Dermis microvascular lymphatic vessel endothelial cell (primary cell): ENCODE measurements around the gene KIF3A. TPM values are rescaled to one million over a fixed set of nuclear protein-coding genes. Genes with fewer than 3 reads are reported as not detected.

Source experiments
- DNase-seq, 2 donors: peaks; one replicate each; pipeline versions ENCODE4 v3.0.0 to v3.0.0-alpha.2; 2010; ENCODE audit warnings: low read depth in 2 of 2
- total RNA-seq: library from RNA; depleted of rRNA; stranded (reverse); fragments of >200 nt; gene quantifications from 2 replicates; pipeline ENCODE4 v1.2.1, GENCODE V29; 2014

KIF3A gene
- 3.9 and 4.4 TPM in 2 replicates for total RNA-seq

DNA sequence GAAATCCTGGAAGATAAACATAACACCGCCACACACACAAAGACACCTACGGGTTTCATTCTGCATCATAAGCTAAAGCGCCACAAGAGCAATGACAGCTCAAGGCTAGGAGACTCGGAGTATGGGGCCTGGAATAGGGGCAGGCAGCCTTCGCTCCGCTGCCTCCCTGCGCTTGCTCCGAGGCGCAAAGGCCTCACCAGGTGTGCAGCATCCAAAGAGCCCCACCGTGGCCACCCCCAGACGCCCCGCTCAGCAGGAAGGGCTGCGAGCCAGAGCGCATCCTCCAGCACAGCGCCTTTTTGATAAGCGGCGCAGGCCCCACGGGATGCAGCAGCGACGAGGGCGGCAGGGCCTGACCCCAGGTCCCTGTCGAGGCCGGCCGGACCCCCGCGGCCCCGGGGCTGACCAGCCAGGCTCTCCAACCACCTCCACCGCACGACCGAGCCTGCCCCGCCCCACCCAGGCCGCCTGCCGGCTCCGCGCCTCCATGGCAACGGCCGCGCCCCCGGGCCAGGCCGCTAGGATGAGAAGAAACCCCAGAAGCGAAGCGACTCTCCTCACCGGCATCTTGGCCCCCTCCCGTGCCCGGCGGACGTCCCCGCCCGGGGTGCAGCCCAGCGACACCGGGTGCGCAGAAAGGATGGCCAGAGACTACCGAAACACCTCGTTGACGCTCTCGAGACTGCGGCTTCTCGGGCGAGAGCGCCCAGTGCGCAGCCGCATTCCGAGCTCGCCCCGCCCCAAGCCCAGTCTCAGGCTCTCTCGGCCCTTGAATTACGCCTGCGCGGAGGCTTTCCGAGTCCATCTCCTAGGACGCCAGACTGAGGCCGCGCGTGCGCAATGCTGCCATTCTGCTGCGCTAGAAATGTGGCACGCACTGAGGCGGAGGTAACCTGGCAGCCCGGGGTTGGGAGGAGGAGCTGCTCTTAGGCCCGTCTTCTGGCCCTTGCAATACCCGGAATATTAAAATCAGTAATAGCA lies at the start of gene KIF3A:
Gene KIF3A (minus strand): TSS at position 694 of the 981 bp plus-strand sequence. CDS start 127 bp downstream, at position 567.
- peak; percentile 88 to 95 for DNase-seq

DNA sequence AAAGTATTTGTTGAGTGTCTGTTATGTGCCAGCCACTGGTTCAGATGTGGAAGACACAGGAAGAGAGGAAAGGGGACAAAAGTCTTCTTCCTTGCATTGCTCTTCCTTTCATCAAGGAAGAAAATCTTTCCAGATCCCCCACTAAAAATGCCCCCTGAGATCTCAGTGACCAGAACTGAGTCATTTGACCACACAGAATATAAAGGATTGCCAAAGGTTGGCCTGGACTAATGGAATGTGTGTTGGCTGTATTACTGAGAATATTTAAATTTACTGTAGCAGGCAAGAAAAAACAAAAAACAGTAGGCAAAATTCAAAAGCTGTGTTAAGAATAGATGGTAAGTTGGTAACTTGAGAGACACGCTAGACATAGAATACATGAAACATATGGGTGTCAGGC lies 49.7 kb upstream of the KIF3A start:
- DNase-seq, result no peak

DNA sequence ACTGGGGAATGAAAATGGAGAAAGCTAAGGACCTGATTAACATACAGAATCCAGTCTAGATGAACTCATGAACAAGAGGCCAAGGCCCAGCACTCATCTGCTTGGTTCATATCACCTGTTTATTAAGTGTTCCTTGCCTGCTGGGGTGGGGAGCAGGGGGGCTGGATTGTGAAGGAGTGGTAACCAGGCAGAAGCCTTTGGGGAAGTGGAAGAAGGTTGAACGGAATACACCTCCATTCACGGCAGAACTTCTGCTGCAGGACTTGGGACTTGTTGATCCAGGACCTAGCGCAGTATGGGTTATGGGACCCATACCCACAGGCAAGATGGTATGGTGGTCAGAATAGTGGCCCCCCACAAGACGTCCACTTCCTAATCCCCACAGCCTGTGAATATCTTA lies 48.5 kb upstream of the KIF3A start:
- no peak for DNase-seq

DNA sequence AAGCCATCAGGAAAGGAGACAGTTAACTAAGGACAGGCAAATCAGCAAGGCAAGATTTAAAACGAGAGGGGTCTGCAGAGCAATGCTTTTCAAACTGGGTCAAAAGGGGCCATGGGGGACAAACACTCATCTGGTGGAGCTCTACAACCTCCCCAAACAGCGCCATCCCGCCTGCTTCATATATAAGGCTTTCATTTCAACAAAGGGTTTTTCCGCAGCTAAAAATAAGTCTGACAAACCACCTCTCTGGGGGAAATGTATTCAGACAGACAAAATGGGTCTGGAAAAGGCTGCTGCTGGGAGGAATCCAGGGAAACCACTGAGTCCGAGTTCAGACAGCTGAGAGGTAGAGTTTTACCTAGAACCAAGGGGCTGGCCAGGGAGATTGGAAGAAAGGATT lies 48.0 kb upstream of the KIF3A start:
- no peak for DNase-seq

DNA sequence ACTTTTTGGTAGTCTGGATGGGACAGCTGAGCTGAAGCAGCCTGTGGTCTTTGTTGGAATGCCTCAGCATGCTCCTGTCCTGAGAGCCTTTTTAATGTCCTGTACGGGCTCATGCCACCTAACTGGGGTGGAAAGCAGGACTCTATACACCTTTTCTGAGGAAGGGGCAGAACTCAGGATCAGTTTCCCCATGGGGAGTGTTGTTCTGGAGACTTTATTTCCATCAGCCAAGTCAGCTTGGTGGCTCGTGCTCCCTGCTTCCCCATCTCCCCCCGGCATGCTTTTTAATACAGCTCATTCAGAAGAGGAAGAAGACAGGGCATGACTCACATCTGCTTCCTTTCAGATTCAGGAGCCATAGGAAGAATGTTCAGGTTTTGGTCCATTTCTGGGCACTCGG lies 44.8 kb upstream of the KIF3A start:
- peak; percentile 12 to 77 for DNase-seq

DNA sequence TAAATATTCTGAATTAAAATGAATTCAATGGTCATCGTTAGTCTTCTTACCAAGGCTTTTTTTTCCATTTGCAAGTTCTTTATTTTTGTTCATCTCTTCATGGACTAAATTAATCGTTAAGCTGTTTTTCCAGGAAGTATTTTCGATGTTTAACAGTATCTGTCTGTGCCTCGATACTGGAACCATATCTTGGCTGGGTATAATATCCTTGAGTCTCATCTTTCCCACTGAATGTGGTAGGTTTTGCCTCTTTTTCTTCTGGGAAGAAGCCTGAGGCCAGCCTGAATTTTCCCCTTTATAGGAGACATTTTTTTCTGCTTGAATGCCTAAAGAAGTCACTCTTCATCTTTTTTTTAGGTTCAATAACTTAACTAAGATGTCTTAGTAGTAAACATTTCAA lies 43.7 kb upstream of the KIF3A start:
- DNase-seq, result no peak

DNA sequence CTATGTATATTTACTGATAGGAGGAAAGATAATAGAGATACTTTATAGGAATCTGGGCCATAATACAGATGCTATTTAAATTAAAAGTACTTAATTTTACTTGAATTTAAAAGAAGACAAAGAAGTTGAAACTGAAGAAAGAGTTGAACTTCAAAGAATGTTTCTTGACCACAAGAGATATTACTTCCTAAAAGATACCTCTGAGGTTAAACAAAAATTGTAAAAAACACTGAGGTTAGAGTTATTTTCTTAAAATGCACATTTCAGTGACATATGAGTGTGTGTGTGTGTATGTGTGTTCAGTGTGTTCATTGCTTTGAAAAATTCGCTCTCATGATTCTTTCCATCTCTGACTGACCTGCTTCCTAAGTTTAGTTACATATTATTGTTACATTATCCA lies 43.2 kb upstream of the KIF3A start:
- DNase-seq, result no peak

DNA sequence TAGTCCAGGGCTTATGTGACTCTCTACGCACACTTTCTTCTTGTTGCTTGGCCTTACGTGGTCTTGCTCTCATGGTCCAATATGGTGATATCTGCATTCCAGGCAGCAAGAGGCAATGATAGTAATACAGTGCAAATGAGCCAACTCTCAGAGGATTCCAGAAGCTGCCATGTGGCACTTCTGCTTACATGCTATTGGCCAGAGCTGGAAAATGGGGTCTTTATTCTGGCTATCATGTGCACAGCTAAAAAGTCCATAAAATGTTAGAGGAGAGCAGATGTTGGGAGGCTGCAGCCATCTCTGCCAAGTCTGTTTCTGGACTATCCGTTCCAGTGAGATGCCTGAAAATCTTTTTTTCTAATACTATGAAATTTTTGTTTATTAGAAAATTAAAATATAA lies 42.6 kb upstream of the KIF3A start:
- DNase-seq, result no peak

DNA sequence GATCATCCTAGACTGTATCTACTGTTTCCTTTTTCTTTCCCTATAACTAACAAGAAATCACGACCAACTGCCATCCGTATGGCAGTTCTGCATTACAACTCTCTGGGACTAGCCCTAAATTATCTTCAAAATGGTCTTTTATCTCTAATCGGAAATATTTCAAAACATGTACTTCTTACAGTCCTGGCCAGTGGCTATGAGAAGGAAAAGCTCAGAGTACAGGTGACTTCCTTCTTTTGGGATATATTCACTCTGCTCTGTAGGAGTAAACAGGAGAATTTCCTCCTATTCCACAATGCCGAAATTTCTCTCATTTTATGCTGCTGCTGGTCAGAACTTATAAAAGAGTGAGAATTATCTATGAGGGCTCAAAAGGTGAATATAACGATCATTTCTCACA lies 41.5 kb upstream of the KIF3A start:
- DNase-seq, result no peak

DNA sequence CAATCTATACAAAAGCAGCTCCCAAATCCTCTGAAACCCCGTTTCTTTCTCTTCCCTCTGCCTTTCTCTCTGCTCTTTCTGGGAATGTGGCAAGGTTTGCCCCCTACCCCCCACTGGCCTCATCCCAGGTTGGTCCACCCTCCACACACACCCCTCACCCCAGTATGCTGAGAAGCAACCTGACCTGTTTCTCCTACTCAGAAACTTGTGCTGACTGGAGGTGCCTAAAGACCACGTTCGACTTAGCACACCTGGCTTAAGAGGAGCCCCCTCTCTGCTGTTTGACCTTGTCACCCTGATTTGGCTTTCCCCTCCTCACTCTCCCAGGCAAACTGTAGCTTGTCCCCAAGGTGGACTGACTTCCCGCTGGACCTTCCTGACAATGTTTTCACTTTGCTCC lies 40.8 kb upstream of the KIF3A start:
- DNase-seq, result no peak

DNA sequence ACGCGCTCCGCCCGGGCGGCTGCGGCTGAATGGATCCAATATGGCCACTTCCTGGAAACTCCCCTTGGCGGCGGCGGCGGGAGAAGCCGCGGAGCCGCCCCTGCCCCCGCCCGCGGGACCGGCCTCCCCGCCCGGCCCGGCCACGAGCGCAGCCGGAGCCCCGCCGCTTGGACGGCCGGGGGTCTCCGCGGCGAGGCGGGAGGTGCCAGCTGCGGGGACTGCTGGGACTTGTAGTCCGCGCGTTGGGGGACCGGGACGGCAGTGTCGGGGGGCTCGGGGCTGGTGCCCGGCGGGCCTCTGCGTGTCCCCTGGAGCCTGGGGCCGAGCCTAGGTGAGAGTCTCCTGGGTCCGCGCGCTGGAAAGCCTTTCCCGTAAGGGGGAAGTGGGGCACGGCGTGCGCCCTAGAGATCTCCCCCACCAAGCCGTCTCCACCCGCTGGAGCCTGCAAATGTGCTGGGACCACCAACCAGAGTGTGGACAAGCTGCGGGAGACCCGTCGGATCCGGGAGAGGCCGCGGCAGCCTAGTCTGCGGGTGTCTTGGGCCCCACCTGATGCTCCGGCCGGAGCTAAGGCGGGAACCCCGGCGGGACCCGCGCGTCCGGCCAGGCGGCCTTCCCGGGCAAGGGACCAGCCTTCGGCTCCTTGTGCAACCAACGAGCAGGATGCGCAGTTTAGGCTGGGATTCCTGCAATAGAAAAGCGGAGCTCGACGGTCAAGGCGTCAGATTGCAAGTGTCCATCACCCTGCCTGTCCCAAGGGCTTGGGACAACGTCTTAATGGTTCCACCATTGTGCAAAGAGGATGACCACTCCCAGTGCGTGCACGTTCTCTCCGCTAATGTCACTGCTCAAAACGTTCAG lies 40.1 kb upstream of the KIF3A start, which contains the start of gene SEPTIN8:
Gene SEPTIN8 (minus strand): TSS at position 31 of the 861 bp plus-strand sequence. CDS start 102 bp downstream, outside the sequence.
- peak in 1 of 2 donors; percentile 52 for DNase-seq

DNA sequence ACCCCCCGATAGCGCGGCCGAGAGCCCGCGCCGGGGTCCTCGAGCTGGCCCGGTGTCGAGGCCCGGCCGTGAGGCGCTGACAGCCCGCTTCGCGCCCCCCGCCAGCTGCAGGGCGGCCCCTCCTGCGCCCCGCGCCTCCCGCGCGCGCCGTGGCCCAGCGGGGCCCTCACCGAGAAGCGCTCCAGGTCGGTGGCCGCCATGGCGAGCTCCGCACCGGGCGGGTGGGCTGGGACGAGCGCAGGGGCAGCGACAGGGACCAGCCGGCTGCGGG lies 39.5 kb upstream of the KIF3A start:
- DNase-seq, result no peak

DNA sequence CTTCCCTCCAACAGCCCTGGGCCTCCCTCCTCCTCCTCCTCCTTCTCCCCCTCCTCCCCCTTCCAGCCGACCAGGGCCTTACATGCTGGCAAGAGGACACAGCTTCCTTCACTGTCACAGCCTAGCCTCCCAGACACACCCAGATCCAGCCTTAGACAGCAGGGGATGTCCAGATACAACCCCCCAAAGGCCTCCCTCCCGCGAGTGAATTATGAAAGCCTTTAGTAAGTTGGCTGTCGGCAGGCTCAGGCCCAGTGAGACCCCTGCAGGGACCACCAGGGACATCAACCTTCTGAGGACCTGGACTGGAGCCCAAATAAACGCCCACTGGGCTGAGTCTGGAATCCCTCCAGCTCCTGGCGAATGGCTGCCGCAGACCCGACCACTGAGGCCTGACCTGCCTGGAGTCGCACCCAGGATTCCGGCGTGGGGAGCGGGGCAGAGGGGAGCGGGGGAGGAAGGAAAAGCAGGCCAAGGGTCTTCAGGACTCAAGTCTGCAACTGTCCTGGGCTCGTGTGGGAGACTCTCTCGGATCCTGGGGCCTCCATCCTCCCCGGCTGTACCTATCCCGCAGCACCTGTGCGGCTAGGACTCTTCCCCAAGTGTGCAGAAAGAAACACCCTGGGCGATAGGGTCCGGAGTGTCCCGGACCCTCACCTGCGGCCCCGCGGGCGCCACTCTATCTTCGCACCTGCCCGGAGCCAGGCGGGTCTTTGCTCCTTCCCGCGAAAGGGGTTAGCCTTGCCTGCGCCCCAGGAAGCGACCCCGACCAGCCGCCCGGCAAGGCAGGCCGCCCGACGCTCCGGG lies 39.0 kb upstream of the KIF3A start:
- peak in 1 of 2 donors; percentile 32 for DNase-seq

DNA sequence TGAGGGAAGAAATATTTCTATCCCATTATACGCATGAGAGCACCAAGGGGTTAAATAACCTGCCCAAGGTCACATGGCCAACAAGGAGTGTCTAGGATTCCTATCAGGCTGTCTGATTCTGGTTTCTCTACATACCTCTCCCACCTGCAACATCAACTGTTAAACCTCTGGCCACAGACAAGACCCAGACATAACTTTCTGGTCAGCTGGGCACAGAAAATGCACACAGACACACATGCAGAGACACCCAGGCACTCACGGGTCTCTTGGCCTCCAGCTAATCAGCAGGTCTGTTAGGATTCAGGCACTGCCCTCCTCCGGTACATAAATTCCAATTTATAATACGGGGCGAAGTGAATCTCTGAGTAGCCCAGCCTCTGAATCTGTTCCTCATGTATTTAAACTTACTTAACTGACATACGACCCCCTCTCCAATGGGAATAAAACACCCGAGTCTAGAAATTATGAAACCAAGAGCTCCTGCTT lies 38.2 kb upstream of the KIF3A start:
- DNase-seq, result no peak

DNA sequence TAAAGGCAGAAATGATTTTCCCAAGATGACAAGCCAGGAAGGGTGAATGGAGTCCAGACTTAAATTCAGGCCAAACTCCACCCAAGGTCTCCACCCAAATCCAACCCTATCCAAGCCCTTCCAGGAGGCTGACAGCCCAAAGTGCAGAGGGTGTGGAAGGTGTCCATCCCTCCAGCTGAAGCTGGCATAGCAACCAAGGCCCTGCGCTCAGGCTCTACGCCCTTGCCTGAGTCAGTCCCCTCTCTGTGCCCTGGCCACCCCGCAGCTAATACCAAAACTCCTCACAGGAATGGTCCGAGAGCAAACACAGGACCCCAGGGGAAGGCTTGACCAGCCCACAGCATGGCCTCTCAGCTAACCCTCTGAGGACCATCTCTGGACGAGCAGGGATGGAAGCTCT lies 37.5 kb upstream of the KIF3A start:
- no peak for DNase-seq

DNA sequence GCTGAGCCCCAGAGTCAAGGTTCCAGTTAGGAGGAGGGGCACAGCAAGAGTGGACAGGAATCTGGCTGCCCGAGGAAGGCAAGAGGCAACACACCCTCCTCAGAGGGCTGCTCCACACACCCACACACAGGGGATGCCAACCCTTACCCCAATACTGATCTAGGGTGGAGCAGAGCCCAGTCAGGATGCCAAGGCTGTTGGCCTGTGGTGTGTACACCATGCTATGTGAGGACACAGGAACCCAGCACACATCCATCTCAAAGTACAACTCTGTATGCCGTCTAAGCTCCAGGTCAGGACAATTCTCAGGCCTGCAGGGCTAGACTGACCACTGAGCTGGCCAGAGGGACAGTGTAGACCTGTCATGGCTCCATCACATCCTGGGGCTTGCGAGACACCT lies 37.1 kb upstream of the KIF3A start:
- no peak for DNase-seq

DNA sequence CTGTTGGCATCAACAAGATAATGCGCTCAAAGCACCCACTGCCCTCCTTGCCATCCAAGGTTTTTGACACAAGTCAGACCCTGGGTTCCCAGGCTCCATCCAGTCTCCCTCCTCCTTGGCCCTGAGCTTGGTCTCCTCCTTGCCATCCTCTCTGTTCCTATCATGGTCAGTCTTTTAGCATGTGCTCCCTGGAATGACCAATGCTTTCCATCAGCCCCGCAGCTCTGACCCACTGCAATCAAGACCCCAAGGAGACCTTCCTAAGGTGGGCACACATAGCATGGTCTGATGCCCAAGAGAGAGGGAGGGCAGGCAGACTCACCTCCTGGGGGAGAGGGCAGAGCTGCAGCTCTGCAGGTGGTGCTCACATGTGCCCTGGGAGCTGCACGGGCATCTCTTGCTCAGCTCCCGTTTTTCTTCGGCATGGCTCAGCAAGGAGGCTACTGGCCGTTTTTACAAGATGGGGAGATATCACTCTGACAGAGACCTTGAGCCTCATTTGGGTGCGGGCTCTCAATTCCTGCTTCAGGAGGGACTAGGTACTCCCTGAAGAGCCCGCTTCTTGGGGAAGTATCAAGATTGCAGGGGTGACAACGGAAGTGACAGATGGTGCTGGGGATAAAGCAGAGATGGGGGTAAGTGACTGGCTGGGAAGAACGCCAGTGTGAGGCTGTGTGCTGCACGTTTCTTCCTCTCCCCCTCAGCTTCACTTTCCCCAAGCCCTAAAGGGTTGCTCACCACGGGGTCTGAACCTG lies 36.4 kb upstream of the KIF3A start:
- DNase-seq, result no peak

DNA sequence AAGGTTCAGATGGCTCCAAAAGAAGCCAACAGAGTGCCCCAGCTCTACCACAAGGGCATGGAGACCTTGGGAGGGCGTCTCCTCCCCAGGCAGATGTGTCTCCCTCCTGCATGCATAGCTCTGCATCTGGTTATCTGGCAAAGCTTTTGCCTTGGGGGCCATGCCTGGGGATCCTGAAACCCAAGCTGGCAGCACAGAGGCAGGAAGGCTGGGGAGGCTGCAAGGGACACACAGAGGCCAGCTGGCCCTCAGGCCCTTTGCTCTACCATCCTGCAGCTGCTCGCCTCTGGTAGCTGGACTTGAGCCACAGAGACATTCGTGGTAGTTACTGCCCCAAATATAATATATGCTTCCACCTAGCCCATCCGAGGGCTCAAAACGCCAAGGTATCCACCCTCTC lies 35.8 kb upstream of the KIF3A start:
- DNase-seq, result no peak

DNA sequence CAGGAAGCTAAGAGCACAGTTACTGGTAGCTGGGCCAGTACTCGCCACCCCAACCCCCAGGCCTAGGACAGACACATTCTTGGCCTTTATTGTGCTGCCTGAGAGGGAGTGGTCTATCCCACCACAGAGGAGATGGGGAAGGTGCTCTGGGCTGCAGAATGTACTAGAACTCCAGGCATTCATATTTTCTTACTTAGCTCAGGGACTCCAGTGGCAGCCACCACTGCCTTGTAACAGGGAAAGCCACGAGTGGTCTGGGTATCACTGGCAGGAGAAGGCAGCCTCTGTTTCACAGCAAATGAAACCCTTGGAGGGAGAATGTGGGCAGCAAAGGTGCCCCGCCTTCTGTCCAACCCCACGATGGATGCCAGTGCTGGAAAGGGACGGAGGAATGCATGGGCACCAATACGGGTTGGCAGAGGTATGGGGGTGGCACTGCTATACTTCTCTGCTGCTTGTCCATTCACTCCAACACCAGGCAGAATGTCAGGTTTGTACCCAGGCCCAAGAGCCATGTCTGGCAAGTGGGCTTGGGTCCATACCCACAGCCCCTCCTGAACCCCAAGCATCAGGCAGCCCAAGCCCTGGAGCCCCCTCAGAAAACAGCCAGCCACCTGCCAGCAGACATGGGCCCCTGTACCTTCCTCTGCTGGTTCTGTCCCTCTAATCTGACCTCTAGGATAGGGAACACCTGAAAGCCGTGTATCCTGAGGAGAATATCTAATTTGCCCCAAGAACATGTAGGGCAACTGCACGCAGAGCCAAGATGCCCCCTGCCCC lies 35.1 kb upstream of the KIF3A start:
- no peak for DNase-seq

DNA sequence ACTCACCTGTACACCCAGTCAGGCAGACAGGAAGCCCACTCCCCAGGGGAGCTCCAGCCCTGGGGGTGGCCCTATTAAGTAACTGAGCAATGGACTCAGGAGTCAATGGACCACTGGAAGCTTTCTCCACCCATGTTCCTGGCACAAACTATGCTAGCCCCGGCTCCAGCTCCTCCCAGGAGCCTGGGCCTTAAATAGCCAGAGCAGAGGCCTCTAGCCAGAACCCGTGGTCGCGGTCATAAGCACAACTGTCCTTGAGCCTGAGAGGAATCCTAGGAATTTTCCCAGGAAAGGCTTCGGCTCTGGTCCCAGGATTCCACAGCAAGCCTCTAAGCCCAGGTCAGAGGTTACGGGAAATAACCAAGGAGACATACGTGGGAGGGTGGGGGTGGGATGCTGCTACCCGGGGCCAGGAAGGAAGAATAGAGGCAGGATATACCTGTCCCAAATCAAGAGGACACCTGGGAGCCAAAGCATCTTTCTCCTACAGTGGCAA lies 34.2 kb upstream of the KIF3A start:
- peak; percentile 15 to 56 for DNase-seq
